HG03108 (cell line): ENCODE data around the gene GNPTG.

Source experiments
- ATAC-seq: cut with Tn5 transposase; IDR thresholded peaks from one replicate; pipeline ENCODE4 v1.9.1; 2021; ENCODE audit warnings: moderate library complexity; ENCODE audit not compliant: unreplicated experiment

GNPTG gene

DNA sequence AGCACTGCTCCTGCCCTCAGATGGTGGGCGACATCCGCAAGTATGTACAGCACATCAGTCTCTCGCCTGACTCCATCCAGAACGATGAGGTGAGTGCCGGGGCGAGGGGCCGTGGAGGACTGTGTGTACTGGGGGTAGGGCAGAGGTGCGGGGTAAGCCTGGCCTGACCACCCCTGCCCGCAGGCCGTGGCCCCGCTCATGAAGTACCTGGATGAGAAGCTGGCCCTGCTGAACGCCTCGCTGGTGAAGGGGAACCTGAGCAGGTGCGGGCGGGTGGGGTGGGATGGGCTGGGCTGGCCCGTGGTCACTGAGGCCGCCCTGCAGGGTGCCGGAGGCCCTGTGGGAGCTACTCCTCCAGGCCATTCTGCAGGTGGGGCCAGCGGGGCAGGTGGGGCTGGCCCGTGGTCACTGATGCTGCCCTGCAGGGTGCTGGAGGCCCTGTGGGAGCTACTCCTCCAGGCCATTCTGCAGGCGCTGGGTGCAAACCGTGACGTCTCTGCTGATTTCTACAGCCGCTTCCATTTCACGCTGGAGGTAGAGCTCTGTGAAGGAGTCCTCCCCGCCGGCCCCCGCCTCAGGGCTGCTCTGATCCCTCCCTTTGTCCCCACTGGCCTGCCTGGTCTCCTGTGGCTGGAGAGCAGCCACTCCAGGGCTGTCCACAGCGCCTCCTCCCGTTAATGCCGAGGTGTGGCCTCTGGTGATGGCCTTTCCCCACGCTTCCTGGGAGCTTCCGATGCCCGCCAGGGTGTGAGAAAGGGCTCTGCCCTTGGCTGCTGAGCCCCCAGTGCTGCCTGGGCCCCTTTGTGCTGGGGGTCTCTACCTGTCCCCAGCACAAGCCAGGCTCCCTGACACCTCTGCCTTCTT lies 5.1 kb upstream of the GNPTG start:
- no peak for ATAC-seq

DNA sequence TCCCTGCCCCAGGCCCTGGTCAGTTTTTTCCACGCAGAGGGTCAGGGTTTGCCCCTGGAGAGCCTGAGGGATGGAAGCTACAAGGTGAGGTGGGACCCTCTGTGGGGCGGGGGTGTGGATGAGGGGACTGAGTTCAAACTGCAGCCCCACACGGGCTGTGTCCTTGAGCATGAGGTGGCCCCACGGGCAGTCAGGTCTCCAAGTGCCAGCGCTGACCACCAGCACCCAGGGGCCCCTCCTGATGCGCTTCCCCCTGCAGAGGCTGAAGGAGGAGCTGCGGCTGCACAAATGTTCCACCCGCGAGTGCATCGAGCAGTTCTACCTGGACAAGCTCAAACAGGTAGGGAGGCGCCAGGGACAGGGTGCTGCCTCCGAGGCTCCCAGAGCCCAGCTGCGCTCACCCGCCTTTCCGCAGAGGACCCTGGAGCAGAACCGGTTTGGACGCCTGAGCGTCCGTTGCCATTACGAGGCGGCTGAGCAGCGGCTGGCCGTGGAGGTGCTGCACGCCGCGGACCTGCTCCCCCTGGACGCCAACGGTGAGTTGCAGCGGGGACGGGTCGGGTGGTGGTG lies 4.4 kb upstream of the GNPTG start:
- no peak for ATAC-seq

- ATAC-seq = no peak
Measured at GRCh38 chr16:1347962-1348361, 3.8 kb upstream of the GNPTG start.

DNA sequence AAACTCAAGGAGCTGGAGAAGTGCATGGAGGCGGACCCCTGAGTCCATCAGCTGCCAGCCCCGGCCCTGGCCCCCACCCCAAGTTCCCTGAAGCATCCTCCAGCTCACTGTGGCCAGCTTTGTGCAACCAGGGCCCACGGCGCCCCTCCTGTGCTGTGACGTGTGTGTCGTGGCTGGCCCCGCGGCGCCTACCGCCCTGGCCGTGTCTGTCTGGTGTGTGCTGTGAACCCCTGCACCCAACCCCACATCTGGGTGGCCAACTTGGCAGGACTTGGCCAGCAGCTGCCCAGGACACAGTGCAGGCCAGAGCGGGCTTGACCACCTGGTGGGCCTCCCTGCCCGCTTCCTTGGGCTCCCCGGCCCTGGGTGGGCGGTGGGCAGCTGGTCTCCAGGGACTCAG lies 3.3 kb upstream of the GNPTG start:
- no peak for ATAC-seq

DNA sequence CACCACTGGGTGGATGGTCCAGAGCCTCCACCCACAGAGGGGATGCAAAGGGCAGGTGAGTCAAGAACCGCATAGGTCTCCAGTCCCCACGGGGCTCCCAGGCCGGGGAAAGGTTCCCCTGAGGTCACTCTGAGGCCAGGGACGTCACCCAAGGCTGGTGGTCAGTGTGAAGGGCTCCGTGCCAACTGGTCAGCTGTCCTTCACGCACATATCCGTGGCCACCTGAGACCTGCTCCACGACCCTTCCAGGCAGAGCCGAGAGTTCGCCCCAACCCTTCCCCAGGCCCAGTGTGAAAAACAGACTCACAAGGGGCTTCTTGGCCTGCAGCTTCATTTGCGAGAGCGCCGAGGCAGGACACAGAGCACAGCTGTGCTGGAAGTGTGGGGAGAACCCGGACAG lies 2.8 kb upstream of the GNPTG start:
- no peak for ATAC-seq

- ATAC-seq = no peak
Measured at GRCh38 chr16:1349351-1349750, 2.4 kb upstream of the GNPTG start.

- no peak for ATAC-seq
Measured at GRCh38 chr16:1349951-1350350, 1.8 kb upstream of the GNPTG start.

DNA sequence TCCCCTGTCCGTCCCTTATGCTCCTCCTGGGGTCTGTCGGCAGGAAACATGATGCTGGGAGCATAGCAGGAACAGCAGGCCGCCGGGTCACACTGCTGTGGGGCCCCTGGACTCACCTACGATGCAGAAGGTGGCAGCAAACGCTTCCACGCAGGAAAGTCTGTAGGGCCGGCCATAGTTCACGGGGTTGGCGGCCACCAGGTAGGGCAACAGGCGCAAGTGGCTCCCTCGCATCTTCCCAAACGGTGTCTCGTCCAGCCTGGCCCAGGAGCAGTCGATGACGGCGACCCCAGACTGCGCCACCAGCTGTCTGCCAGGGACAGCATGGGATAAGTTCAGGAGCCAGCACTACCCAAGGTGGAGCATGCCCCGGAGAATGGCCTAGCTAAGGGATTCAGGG lies 1.0 kb upstream of the GNPTG start:
- ATAC-seq = no peak

DNA sequence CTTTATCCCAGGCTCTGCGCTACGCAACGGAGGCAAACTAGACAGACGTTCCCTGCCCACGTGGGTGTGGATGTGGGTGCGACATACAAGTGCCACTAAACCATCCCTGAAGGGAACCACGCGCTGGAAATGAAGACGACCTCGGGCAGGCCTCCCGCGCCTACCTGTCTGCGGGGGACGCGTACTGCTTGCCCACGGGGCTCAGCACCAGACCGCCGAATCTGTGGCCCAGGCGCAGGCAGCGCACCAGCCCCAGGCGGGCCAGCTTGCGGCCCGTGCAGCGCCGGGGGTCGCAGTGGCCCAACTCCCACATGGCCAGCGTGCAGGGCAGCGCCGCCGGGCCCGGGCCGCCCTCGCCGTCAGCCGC lies 533 bp upstream of the GNPTG start:
- ATAC-seq = peak; percentile 11

GRCh38 chr16:1354815-1355540 lies 3.2 kb downstream of the GNPTG start:
- no peak for ATAC-seq

GRCh38 chr16:1355591-1355990 lies 3.9 kb downstream of the GNPTG start:
- no peak for ATAC-seq

DNA sequence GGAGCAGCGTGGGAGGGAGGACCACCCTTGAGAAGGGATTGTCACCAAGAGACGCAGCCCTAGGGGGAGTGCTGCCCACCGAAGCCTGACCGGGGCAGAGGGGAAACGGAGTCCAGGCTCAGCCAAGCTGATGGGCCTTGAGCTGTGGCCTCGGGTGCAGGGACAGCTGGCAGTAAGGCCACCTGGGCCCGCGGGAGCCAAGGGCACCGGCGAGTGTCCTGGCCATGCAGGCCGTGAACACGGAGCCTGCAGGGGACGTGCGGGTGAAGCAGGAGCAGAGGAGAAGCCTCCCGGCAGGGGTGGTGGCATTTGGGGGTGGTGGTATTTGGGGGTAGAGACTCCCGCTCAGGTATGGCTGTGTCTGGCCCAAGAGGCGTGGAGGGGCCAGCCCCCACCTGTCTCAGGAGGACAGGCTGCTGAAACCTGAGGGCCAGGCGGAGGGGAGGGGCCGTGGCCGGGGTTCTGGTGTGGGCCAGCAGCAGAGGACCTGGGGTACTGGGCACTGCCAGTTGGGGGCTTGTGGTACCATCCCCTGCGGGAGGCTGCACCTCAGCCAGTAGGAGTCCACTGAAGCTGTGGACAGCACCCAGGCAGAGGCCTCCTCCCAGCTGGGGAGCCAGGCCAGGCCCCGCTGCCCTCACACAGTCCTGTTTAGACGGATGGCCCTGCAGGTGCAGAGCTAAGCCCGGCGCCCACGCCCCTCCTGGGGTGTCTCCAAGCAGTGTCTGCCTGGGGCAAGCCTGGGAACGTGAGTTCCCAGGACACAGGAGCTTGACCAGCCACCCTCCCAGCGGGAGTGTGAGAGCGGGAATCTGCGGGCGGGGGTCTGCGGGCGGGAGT lies 4.5 kb downstream of the GNPTG start:
- no peak for ATAC-seq

DNA sequence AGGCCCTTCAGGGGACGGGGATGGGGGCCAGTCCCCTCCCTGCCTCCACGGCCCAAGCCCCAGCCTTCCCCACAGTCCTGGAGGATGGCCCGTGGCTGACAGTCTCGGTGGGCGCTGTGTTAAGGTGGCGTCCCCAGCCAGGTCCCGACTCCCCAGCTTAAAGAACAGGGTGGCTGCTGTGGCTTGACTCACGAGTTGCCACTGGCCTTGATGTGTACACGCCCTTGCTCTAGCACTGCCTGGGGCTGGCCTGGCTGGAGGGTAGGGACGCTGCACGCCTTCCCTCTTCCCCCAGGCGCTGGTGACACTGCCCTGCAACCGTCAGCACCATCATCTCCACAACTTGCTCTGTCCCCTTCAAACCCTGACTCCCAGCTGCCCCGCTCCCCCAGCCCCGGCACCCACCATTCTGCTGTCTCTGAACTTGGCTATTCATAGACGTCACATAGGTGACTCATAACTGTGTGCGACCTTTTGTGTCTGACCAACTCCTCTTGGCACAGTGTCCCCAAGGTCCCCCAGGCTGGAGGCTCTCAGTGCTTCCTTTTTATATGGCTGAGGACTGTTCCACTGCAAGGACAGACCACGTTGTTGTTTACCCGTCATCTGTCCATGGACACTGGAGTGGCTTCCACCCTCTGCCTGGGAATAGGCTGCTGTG lies 6.3 kb downstream of the GNPTG start:
- no peak for ATAC-seq

DNA sequence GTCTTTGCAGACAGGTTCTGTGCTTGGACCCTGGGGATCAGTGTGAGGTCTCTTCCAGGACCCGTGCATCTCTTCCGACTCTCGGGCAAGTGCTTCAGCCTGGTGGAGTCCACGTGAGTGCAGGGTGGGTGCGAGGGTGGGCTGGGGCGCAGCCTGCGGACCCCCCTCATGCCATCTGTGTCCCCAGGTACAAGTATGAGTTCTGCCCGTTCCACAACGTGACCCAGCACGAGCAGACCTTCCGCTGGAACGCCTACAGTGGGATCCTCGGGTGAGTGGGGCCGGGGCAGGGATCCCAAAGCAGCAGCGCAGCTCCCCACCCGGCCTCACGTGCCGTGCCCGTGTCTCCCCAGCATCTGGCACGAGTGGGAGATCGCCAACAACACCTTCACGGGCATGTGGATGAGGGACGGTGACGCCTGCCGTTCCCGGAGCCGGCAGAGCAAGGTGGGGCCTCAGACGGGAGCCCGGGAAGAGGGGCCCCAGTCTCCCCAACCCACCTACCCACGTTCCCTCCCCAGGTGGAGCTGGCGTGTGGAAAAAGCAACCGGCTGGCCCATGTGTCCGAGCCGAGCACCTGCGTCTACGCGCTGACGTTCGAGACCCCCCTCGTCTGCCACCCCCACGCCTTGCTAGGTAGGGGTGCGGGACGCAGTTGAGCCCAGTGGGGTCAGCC lies 10.1 kb downstream of the GNPTG start:
- ATAC-seq = no peak

DNA sequence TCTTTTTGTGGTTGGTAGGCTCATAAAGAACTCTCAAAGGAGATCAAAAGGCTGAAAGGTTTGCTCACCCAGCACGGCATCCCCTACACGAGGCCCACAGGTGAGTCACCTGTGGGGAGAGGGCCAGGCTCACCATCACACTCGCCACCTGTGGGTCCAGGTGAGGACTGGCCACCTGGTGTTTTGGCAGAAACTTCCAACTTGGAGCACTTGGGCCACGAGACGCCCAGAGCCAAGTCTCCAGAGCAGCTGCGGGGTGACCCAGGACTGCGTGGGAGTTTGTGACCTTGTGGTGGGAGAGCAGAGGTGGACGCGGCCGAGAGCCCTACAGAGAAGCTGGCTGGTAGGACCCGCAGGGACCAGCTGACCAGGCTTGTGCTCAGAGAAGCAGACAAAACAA lies 11.1 kb downstream of the GNPTG start:
- no peak for ATAC-seq

DNA sequence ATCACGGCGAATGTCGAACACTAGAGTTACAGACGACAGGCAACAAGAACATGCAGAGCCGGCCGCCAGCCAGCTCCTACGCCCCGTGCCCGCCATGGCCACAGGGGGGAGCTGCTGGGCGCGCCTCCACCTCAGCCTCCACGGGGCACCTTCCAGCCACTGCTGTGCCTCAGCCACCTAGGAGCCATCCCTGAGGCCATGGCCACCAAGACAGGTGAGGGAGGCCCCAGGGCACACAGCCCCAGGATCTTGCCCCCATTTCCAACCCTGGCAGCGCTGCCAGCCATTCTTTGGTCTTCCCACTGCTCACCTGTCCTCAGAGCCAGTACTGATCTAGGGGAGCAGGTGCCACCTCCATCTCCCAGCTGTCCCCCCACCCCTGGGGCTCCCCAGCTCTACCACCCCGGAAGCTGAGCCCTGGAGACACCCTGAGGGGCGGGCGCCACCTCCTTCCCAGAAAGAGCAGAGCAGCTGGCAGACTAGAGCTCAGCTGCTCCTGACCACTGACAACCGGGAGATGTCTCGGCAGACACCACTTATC lies 11.8 kb downstream of the GNPTG start:
- ATAC-seq = no peak

GRCh38 chr16:1364510-1364909 lies 12.8 kb downstream of the GNPTG start:
- no peak for ATAC-seq

- ATAC-seq = no peak
Measured at GRCh38 chr16:1366060-1366711, 14.5 kb downstream of the GNPTG start.

DNA sequence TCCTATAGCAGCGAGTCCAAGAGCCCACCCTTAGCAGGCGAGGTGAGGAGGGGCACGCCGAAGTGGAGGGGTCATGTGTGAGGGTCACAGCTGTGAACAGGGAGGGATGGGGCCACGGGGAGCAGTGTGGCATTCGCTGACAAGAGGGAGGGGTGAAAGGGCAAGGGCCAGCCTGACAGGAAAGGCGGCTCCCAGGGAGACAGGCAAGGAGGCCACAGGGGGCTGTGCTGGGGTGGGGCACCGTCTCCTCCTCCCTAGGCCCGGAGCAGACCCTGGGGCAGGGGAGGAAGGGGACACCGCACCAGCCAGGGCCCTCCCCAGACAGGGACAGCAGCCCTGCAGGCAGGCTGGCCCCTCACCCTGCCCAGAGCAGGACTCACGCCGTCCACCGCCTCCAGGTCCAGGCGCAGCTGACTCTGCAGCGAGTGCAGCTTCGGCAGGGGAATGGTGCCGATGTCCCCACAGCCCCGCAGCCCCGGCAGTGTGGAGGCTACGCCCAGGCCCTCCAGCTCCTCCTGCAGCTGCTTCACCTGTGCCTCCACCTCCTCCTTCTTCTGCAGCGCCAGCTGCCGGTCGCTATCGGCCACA lies 15.1 kb downstream of the GNPTG start:
- ATAC-seq = no peak
